Mesenchymal stem cell (in vitro differentiated cells and primary cell): ENCODE measurements around the gene TBC1D17.

Experiments
- DNase-seq: peaks from one replicate; pipeline ENCODE4 v3.0.0-alpha.2; 2013
- H2AFZ ChIP-seq: one replicate; pipeline ENCODE4 v1.6.1; 2013; ENCODE audit warnings: low read depth, mild to moderate bottlenecking, control low read depth, inconsistent platforms, low read length, moderate library complexity
- H2AK5ac ChIP-seq: 2 replicates; pipeline ENCODE4 v1.6.1; 2013; ENCODE audit warnings: low read length, moderate library complexity, mild to moderate bottlenecking, inconsistent platforms; ENCODE audit not compliant: severe bottlenecking
- H2BK120ac ChIP-seq: one replicate; pipeline ENCODE4 v1.6.1; 2013; ENCODE audit warnings: low read depth, mild to moderate bottlenecking, inconsistent platforms, low read length, moderate library complexity
- H2BK12ac ChIP-seq, 2 experiments: one replicate each; pipeline ENCODE4 v1.6.1; 2013; ENCODE audit warnings: inconsistent platforms in 2 of 2, low read length in 2 of 2, mild to moderate bottlenecking in 2 of 2, moderate library complexity in 2 of 2, control low read depth in 1 of 2
- H2BK15ac ChIP-seq: one replicate; pipeline ENCODE4 v1.6.1; 2013; ENCODE audit warnings: mild to moderate bottlenecking, low read depth, inconsistent platforms; ENCODE audit not compliant: poor library complexity, severe bottlenecking
- H2BK5ac ChIP-seq: 2 replicates; pipeline ENCODE4 v1.6.1; 2013; ENCODE audit warnings: low read depth, mild to moderate bottlenecking, low read length, control low read depth, inconsistent platforms; ENCODE audit not compliant: poor library complexity, severe bottlenecking
- H3K14ac ChIP-seq, 2 experiments: one replicate each; pipeline ENCODE4 v1.6.1; 2013; ENCODE audit warnings: inconsistent platforms in 2 of 2, low read length in 2 of 2, control low read depth in 1 of 2, mild to moderate bottlenecking in 1 of 2, moderate library complexity in 1 of 2
- H3K18ac ChIP-seq, 2 experiments: one replicate each; pipeline ENCODE4 v1.6.1; 2013; ENCODE audit warnings: inconsistent platforms in 2 of 2, low read length in 2 of 2, control low read depth in 1 of 2, low read depth in 1 of 2, mild to moderate bottlenecking in 1 of 2
- H3K23ac ChIP-seq, 2 experiments: one replicate each; pipeline ENCODE4 v1.6.1; 2013; ENCODE audit warnings: inconsistent platforms in 2 of 2, low read length in 2 of 2, mild to moderate bottlenecking in 2 of 2, moderate library complexity in 2 of 2, control low read depth in 1 of 2
- H3K27ac ChIP-seq: 2 replicates; pipeline ENCODE4 v1.5.1; 2013; ENCODE audit warnings: mild to moderate bottlenecking, moderate library complexity, low read length, control low read depth, inconsistent platforms; ENCODE audit not compliant: poor library complexity, severe bottlenecking
- H3K27me3 ChIP-seq, 2 experiments: 2 replicates each; pipeline versions ENCODE4 v1.6.1 to v1.7.0; 2013; ENCODE audit warnings: low read length in 2 of 2, mild to moderate bottlenecking in 2 of 2, moderate library complexity in 2 of 2, control low read depth in 1 of 2, inconsistent platforms in 1 of 2; ENCODE audit not compliant: control insufficient read depth in 1 of 2, insufficient read depth in 1 of 2
- H3K36me3 ChIP-seq, 2 experiments: 2 replicates each; pipeline versions ENCODE4 v1.6.1 to v1.7.0; 2013; ENCODE audit warnings: low read length in 2 of 2, control low read depth in 1 of 2, inconsistent platforms in 1 of 2, low read depth in 1 of 2, mild to moderate bottlenecking in 1 of 2; ENCODE audit not compliant: insufficient read depth in 2 of 2, control insufficient read depth in 1 of 2
- H3K4ac ChIP-seq, 2 experiments: one replicate each; pipeline ENCODE4 v1.6.1; 2013; ENCODE audit warnings: inconsistent platforms in 2 of 2, low read length in 2 of 2, mild to moderate bottlenecking in 2 of 2, moderate library complexity in 2 of 2, control low read depth in 1 of 2, low read depth in 1 of 2
- H3K4me1 ChIP-seq: 2 replicates; pipeline ENCODE4 v1.6.1; 2013; ENCODE audit warnings: low read depth, low read length, control low read depth; ENCODE audit not compliant: control insufficient read depth, insufficient read depth
- H3K4me2 ChIP-seq: 2 replicates; pipeline ENCODE4 v1.6.1; 2013; ENCODE audit warnings: low read length, mild to moderate bottlenecking, inconsistent platforms; ENCODE audit not compliant: poor library complexity, severe bottlenecking
- H3K4me3 ChIP-seq, 2 experiments: 2 replicates each; pipeline versions ENCODE4 v1.5.1 to v1.7.0; 2013; ENCODE audit warnings: low read length in 2 of 2, mild to moderate bottlenecking in 2 of 2, control low read depth in 1 of 2, low read depth in 1 of 2; ENCODE audit not compliant: insufficient read depth in 1 of 2
- H3K79me1 ChIP-seq: replicated peaks from 2 replicates; pipeline ENCODE4 v1.6.1; 2013; ENCODE audit warnings: mild to moderate bottlenecking, control low read depth, low read length, inconsistent platforms; ENCODE audit not compliant: poor library complexity, severe bottlenecking
- H3K9ac ChIP-seq: 2 replicates; pipeline ENCODE4 v1.7.0; 2013; ENCODE audit warnings: mild to moderate bottlenecking, low read length, moderate library complexity
- H3K9me3 ChIP-seq: 2 replicates; pipeline ENCODE4 v1.7.0; 2013; ENCODE audit warnings: mild to moderate bottlenecking, low read length; ENCODE audit not compliant: control insufficient read depth
- H4K8ac ChIP-seq: one replicate; pipeline ENCODE4 v1.6.1; 2013; ENCODE audit warnings: inconsistent platforms, mild to moderate bottlenecking, low read length, moderate library complexity
- H4K91ac ChIP-seq: one replicate; pipeline ENCODE4 v1.6.1; 2013; ENCODE audit warnings: mild to moderate bottlenecking, low read length, inconsistent platforms
- WGBS: methylation state at CpG from one replicate; pipeline ENCODE4 v1.1.7; 2013; ENCODE audit warnings: mixed read lengths; 5-methylcytosine and 5-hydroxymethylcytosine counted together

TBC1D17 gene

DNA sequence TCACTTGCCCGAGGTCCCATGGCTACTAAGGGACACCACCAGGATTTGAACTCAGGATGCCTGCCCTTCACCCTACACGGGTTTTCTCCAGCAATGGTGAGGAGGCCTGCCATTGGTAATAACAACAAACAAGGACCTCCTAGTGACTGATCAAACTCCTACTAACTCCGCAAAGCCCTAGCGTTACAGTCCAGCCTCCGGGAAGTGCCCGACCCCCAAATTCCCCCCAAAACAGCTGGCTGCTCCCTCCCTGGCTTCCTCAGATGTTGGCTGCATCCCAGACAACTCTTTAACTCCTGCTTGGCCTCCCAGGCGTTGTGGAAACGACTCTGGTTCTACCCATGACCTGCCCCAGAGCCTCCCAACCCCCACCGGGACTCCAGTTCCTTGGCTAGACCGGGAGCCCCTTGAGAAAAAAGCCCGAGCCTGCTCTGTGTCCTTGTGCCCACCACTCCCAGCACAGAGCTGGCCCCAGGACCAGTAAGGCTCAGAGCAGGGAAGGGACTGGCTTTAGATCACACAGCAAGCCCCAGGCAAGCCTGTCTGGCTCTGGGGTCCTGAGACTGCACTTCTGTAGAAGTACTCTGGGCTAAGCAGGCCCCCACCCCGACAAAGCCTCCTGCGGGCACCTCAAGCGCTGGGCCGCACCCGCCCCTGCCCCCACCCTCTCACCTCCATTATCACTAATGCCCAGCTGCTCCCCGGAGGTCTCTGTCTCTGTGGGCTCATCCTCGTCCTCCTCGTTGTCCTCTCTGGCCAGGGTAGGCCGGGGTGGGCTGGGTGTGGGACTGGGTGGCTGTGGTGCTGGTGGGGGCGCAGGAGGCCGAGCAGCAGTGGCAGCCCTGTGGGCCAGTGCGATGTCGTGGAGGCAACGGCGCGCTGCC is 5.0 kb upstream of the TBC1D17 start:
- no peak overlapping the region for H3K23ac ChIP-seq
- H3K14ac ChIP-seq = no peak overlapping the region
- H3K18ac ChIP-seq = no peak overlapping the region
- H4K91ac ChIP-seq = no peak overlapping the region
- H4K8ac ChIP-seq = no peak overlapping the region
- no peak overlapping the region for H2AK5ac ChIP-seq
- H3K36me3 ChIP-seq = peaks cover 31 to 50% of the 10 kb centered on the region in 2 experiments
- H2BK15ac ChIP-seq = peak overlapping the region; percentile 20
- H2BK12ac ChIP-seq = no peak overlapping the region
- no peak overlapping the region for H2BK5ac ChIP-seq
- H2BK120ac ChIP-seq = no peak overlapping the region
- WGBS = 95% methylated on average over 25 of the region's 27 CpGs
- H3K9me3 ChIP-seq = no peaks in the 10 kb centered on the region
- H3K4me3 ChIP-seq = peak overlapping the region in 1 of 2 experiments; percentile 15
- H3K4me1 ChIP-seq = peaks cover 39% of the 10 kb centered on the region
- H3K79me1 ChIP-seq = peaks cover 29% of the 10 kb centered on the region
- no peaks in the 10 kb centered on the region for H3K27me3 ChIP-seq
- H2AFZ ChIP-seq = no peak overlapping the region
- H3K4me2 ChIP-seq = no peak overlapping the region
- peak overlapping the region; percentile 35 for H3K9ac ChIP-seq
- no peak overlapping the region for H3K27ac ChIP-seq
- peak overlapping the region in 1 of 2 experiments; percentile 30 for H3K4ac ChIP-seq
- no peak for DNase-seq

DNA sequence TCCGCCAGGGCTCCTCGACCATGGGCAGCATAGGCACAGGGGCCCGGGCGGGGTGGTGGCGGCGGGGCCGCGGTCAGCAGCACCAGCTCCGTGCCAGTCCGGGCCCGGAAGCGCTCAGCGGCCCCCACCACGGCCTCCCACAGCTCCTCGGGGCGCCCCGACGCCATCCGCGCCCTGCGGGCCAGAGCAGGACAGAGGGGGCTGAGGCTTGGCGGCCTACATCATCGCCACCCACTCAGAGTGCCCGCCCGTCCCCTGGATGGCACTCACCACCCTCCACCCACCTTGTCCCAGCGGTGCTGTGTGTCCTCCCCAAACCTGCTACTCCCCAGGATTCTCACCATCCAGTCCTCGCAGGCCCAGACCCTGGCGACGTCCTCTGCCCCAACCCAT is 4.4 kb upstream of the TBC1D17 start:
- Histone ChIP-seq H3K27me3 (no peaks in the 10 kb centered on the region), H3K14ac (no peak overlapping the region), H2BK15ac (peak overlapping the region; percentile 20), H3K4me2 (no peak overlapping the region), H4K8ac (no peak overlapping the region), H3K36me3 (peaks cover 31 to 50% of the 10 kb centered on the region in 2 experiments), H2BK12ac (no peak overlapping the region), H3K79me1 (peaks cover 29% of the 10 kb centered on the region), H3K23ac (no peak overlapping the region), H3K4me1 (peaks cover 39% of the 10 kb centered on the region), H3K9ac (no peak overlapping the region), H3K18ac (no peak overlapping the region), H3K4me3 (no peak overlapping the region), H2AK5ac (no peak overlapping the region), H3K9me3 (no peaks in the 10 kb centered on the region), H4K91ac (peak overlapping the region; percentile 1), H2BK5ac (no peak overlapping the region), H3K4ac (no peak overlapping the region), H3K27ac (no peak overlapping the region), H2AFZ (no peak overlapping the region), H2BK120ac (no peak overlapping the region)
- no peak for DNase-seq
- WGBS = 97% methylated on average over 25 of the region's 29 CpGs

DNA sequence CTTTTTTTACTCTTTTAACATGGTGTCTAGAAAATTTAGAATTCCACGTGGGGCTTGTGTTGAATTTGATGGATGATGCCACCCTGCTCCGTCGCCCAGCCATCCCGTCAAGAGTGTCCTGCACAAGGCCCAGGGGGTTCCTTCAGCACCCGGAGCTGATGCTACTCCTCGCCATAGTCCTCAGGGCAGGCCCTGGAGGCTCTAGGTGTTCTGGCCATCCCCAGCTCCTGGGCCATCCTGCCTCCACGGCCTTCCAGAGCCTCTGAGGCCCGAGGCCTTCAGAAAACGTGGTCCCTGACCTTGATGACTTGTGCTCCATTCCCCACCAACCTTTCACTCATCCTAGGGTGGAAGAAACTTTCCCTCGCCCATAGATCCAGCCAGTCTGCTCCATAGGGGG is 3.7 kb upstream of the TBC1D17 start:
- H3K14ac ChIP-seq = no peak overlapping the region
- peaks cover 33 to 50% of the 10 kb centered on the region in 2 experiments for H3K36me3 ChIP-seq
- H4K91ac ChIP-seq = no peak overlapping the region
- peak overlapping the region; percentile 48 for H3K9ac ChIP-seq
- no peak overlapping the region for H2BK15ac ChIP-seq
- peaks cover 34% of the 10 kb centered on the region for H3K79me1 ChIP-seq
- no peak overlapping the region for H3K4me3 ChIP-seq
- no peaks in the 10 kb centered on the region for H3K27me3 ChIP-seq
- whole genome bisulfite sequencing = 92% methylated on average over 10 of the region's 10 CpGs
- peak overlapping the region; percentile 65 for H2AK5ac ChIP-seq
- no peak overlapping the region for H3K4me2 ChIP-seq
- no peak overlapping the region for H4K8ac ChIP-seq
- DNase-seq = no peak
- H3K18ac ChIP-seq = no peak overlapping the region
- H2BK12ac ChIP-seq = no peak overlapping the region
- no peak overlapping the region for H2AFZ ChIP-seq
- no peak overlapping the region for H2BK120ac ChIP-seq
- H3K9me3 ChIP-seq = no peaks in the 10 kb centered on the region
- H3K27ac ChIP-seq = no peak overlapping the region
- H3K23ac ChIP-seq = no peak overlapping the region
- H3K4me1 ChIP-seq = peaks cover 40% of the 10 kb centered on the region
- H3K4ac ChIP-seq = no peak overlapping the region
- H2BK5ac ChIP-seq = no peak overlapping the region

GRCh38 chr19:49874503-49875157 is 2.9 kb upstream of the TBC1D17 start:
- Histone ChIP-seq H3K4me3 (peak overlapping the region in 1 of 2 experiments; percentile 99), H3K4me2 (peak overlapping the region; percentile 82), H2AFZ (no peak overlapping the region), H3K4ac (no peak overlapping the region), H3K79me1 (peaks cover 39% of the 10 kb centered on the region), H4K8ac (no peak overlapping the region), H2BK120ac (no peak overlapping the region), H3K4me1 (peaks cover 43% of the 10 kb centered on the region), H3K9me3 (no peaks in the 10 kb centered on the region), H3K27me3 (no peaks in the 10 kb centered on the region), H2AK5ac (peak overlapping the region; percentile 35), H3K36me3 (peaks cover 41 to 56% of the 10 kb centered on the region in 2 experiments), H3K23ac (no peak overlapping the region), H4K91ac (peak overlapping the region; percentile 34), H2BK15ac (no peak overlapping the region), H3K27ac (no peak overlapping the region), H3K14ac (no peak overlapping the region), H3K9ac (peak overlapping the region; percentile 100), H2BK12ac (peak overlapping the region in 1 of 2 experiments; percentile 64), H3K18ac (no peak overlapping the region), H2BK5ac (no peak overlapping the region)
- 97% methylated on average over 11 of the region's 11 CpGs for WGBS
- DNase-seq = no peak
